Astrocyte (in vitro differentiated cells and primary cell): ENCODE measurements around the gene PLA2G12A. TPM values are rescaled to one million over a fixed set of nuclear protein-coding genes. Genes with fewer than 3 reads are reported as not detected.

ENCODE experiments used
- DNase-seq: peaks from one replicate; pipeline ENCODE4 v3.0.0-alpha.2; 2010; ENCODE audit warnings: low read depth
- FAIRE-seq: peaks from 2 replicates; lab custom pipeline; 2011; peaks lifted over from hg19 to GRCh38; lab: Jason Lieb, UNC
- H2AFZ ChIP-seq: 2 replicates; pipeline ENCODE4 v1.6.0; 2012; ENCODE audit warnings: low read depth, low read length, inconsistent platforms
- H3K27ac ChIP-seq: 2 replicates; pipeline ENCODE4 v1.5.1; 2011; ENCODE audit warnings: low read depth, low read length, inconsistent platforms
- H3K27me3 ChIP-seq: 2 replicates; pipeline ENCODE4 v1.6.0; 2011; ENCODE audit warnings: low read length, inconsistent platforms; ENCODE audit not compliant: insufficient read depth
- H3K36me3 ChIP-seq: 2 replicates; pipeline ENCODE4 v1.5.1; 2011; ENCODE audit warnings: low read length, inconsistent platforms; ENCODE audit not compliant: insufficient read depth
- H3K4me1 ChIP-seq: 2 replicates; pipeline ENCODE4 v1.5.1; 2011; ENCODE audit warnings: low read length, inconsistent platforms; ENCODE audit not compliant: insufficient read depth
- H3K4me2 ChIP-seq: 2 replicates; pipeline ENCODE4 v1.6.0; 2012; ENCODE audit warnings: low read length, inconsistent platforms
- H3K4me3 ChIP-seq: 2 replicates; pipeline ENCODE4 v1.5.1; 2011; ENCODE audit warnings: low read depth, mild to moderate bottlenecking, low read length, inconsistent platforms; ENCODE audit not compliant: insufficient read depth
- H3K79me2 ChIP-seq: 2 replicates; pipeline ENCODE4 v1.6.0; 2012; ENCODE audit warnings: mild to moderate bottlenecking, low read length, inconsistent platforms; ENCODE audit not compliant: insufficient read depth
- H3K9ac ChIP-seq: 2 replicates; pipeline ENCODE4 v1.6.0; 2012; ENCODE audit warnings: mild to moderate bottlenecking, low read length, inconsistent platforms
- H3K9me3 ChIP-seq: 2 replicates; pipeline ENCODE4 v1.5.1; 2012; ENCODE audit warnings: low read depth, mild to moderate bottlenecking, low read length, inconsistent platforms; ENCODE audit not compliant: insufficient read depth
- H4K20me1 ChIP-seq: 2 replicates; pipeline ENCODE4 v1.6.0; 2012; ENCODE audit warnings: low read length, inconsistent platforms; ENCODE audit not compliant: insufficient read depth
- H3K27ac Mint-ChIP-seq: one replicate; pipeline ENCODE4 v1.8.0; 2021; ENCODE audit warnings: mild to moderate bottlenecking, mixed read lengths; ENCODE audit not compliant: unreplicated experiment
- H3K27me3 Mint-ChIP-seq: one replicate; pipeline ENCODE4 v1.8.0; 2021; ENCODE audit warnings: low read depth, mixed read lengths; ENCODE audit not compliant: unreplicated experiment
- H3K36me3 Mint-ChIP-seq: one replicate; pipeline ENCODE4 v1.8.0; 2021; ENCODE audit warnings: low read depth, mixed read lengths; ENCODE audit not compliant: unreplicated experiment
- H3K4me1 Mint-ChIP-seq: one replicate; pipeline ENCODE4 v1.8.0; 2021; ENCODE audit warnings: low read depth, mixed read lengths; ENCODE audit not compliant: unreplicated experiment
- H3K4me3 Mint-ChIP-seq: one replicate; pipeline ENCODE4 v1.8.0; 2021; ENCODE audit warnings: mild to moderate bottlenecking, moderate library complexity, mixed read lengths; ENCODE audit not compliant: unreplicated experiment
- H3K9me3 Mint-ChIP-seq: one replicate; pipeline ENCODE4 v1.8.0; 2021; ENCODE audit warnings: mild to moderate bottlenecking, mixed read lengths; ENCODE audit not compliant: unreplicated experiment
- CTCF ChIP-seq: IDR thresholded peaks from 2 replicates; pipeline ENCODE4 v1.5.1; 2011; ENCODE audit warnings: low read depth, mild to moderate bottlenecking, inconsistent platforms, low read length, moderate library complexity; ENCODE audit not compliant: insufficient read depth
- EZH2 ChIP-seq: IDR thresholded peaks from 2 replicates; pipeline ENCODE4 v1.6.1; 2012; ENCODE audit warnings: mild to moderate bottlenecking, low read length, inconsistent platforms; ENCODE audit not compliant: insufficient read depth
- total RNA-seq: library from RNA; stranded (reverse); gene quantifications from 2 replicates; pipeline ENCODE4 v1.2.1, GENCODE V29; 2021

PLA2G12A gene
- total RNA-seq, 1 donor from 2014 or later, result 22.5 TPM

DNA sequence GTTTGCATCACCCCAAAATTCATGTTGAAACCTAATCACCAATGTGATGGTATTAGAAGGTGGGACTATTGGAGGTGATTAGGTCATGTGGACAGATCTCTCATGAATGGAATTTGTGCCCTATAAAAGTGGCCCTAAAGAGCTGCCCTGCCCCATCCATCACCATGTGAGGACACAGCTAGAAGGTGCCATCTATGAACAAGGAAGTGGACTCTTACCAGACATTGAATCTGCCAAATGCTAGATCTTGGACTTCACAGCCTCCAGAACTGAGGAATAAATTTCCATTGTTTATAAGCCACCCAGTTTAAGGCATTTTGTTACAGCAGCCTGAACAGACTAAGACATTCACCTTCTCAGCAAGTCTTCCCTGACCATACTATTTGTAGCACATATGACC lies 7.5 kb downstream of the PLA2G12A start:
- H3K9ac ChIP-seq, result no peak overlapping the region
- Mint-ChIP-seq H3K27ac (no peak overlapping the region), H3K9me3 (no peaks in the 10 kb centered on the region), H3K4me1 (peaks cover 2% of the 10 kb centered on the region), H3K36me3 (no peaks in the 10 kb centered on the region), H3K4me3 (no peak overlapping the region), H3K27me3 (no peaks in the 10 kb centered on the region)
- no peak overlapping the region for H3K4me3 ChIP-seq
- no peaks in the 10 kb centered on the region for H3K27me3 ChIP-seq
- TF ChIP-seq CTCF (no peak), EZH2 (no peak)
- H3K9me3 ChIP-seq, result no peaks in the 10 kb centered on the region
- no peaks in the 10 kb centered on the region for H4K20me1 ChIP-seq
- H3K4me1 ChIP-seq, result no peaks in the 10 kb centered on the region
- H3K79me2 ChIP-seq, result peaks cover 18% of the 10 kb centered on the region
- H3K36me3 ChIP-seq, result no peaks in the 10 kb centered on the region
- no peak overlapping the region for H3K27ac ChIP-seq
- H3K4me2 ChIP-seq, result no peak overlapping the region
- no peak overlapping the region for H2AFZ ChIP-seq
- FAIRE-seq (no peak), DNase-seq (no peak)

- Mint-ChIP-seq H3K9me3 (no peaks in the 10 kb centered on the region), H3K36me3 (peaks cover 4% of the 10 kb centered on the region), H3K4me3 (no peak overlapping the region), H3K4me1 (peaks cover 2% of the 10 kb centered on the region), H3K27me3 (no peaks in the 10 kb centered on the region), H3K27ac (no peak overlapping the region)
- DNase-seq (peak; percentile 54), FAIRE-seq (no peak)
- Histone ChIP-seq H2AFZ (no peak overlapping the region), H4K20me1 (no peaks in the 10 kb centered on the region), H3K9me3 (no peaks in the 10 kb centered on the region), H3K79me2 (peaks cover 10% of the 10 kb centered on the region), H3K27me3 (no peaks in the 10 kb centered on the region), H3K9ac (no peak overlapping the region), H3K4me1 (no peaks in the 10 kb centered on the region), H3K4me2 (no peak overlapping the region), H3K4me3 (no peak overlapping the region), H3K27ac (no peak overlapping the region), H3K36me3 (no peaks in the 10 kb centered on the region)
- TF ChIP-seq EZH2, result no peak
- TF ChIP-seq CTCF, result no peak
Measured at GRCh38 chr4:109721033-109721432, 8.8 kb downstream of the PLA2G12A start.

DNA sequence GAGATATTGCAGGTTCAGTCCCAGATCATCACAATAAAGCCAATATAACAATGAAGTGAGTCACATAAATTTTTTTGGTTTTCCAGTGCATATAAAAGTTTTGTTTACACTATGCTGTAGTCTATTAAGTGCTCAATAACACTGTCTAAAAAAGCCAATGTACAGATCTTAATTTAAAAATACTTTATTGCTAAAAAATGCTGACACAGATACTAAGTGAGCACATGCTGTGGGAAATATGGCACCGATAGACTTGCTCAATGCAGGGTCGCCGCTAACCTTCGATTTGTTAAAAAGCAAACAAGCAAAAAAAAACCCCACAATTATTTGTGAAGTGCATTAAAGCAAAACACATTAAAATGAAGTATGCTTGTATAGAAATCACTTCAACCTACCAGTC lies 10.3 kb downstream of the PLA2G12A start:
- Histone ChIP-seq H2AFZ (no peak overlapping the region), H3K27ac (no peak overlapping the region), H3K9ac (no peak overlapping the region), H3K27me3 (no peaks in the 10 kb centered on the region), H3K4me3 (no peak overlapping the region), H4K20me1 (no peaks in the 10 kb centered on the region), H3K9me3 (no peaks in the 10 kb centered on the region), H3K4me2 (no peak overlapping the region), H3K36me3 (no peaks in the 10 kb centered on the region), H3K79me2 (peaks cover 5% of the 10 kb centered on the region), H3K4me1 (no peaks in the 10 kb centered on the region)
- H3K4me3 Mint-ChIP-seq, result no peak overlapping the region
- H3K36me3 Mint-ChIP-seq, result peaks cover 4% of the 10 kb centered on the region
- H3K9me3 Mint-ChIP-seq, result no peaks in the 10 kb centered on the region
- no peak for DNase-seq
- TF ChIP-seq EZH2, result no peak
- TF ChIP-seq CTCF, result no peak
- H3K27ac Mint-ChIP-seq, result no peak overlapping the region
- no peaks in the 10 kb centered on the region for H3K27me3 Mint-ChIP-seq
- peaks cover 2% of the 10 kb centered on the region for H3K4me1 Mint-ChIP-seq
- FAIRE-seq, result no peak
